Measurements from ENCODE around the gene MAPK1IP1L.

GRCh38 chr14:55038708-55039107 is 12.7 kb upstream of the MAPK1IP1L start:
- no peak for TF ChIP-seq POLR2AphosphoS5 (IDR thresholded peaks at IDR 0.05; ENCODE audit: low read depth, low read length)
- TF ChIP-seq TAF1 (IDR thresholded peaks at IDR 0.05; ENCODE audit: borderline replicate concordance, low read depth, low read length) = no peak

All from GM12892 (cell line).